Measurements from ENCODE around the gene FSTL5.
"Not testable (repeated sequence)": the region's sequence is repeated elsewhere in the genome, so short reads cannot be mapped to it uniquely, and the experiment has no call there.

The FSTL5 gene

GRCh38 chr4:162163892-162164759 lies at the start of gene FSTL5:
FSTL5 (minus strand) TSS chr4:162164000; CDS start chr4:162111396, 52,604 bp downstream.
- no peak for DNase-seq

GRCh38 chr4:162209706-162210105 lies 45.9 kb upstream of the FSTL5 start:
- no peak for DNase-seq

- not testable (repeated sequence) for DNase-seq
These were observed 39.7 kb upstream of the FSTL5 start for GRCh38 chr4:162203478-162203877.

- no peak for DNase-seq
These were observed 37.9 kb upstream of the FSTL5 start for GRCh38 chr4:162201673-162202072.

GRCh38 chr4:162170509-162170908 lies 6.7 kb upstream of the FSTL5 start:
- no peak for DNase-seq

- DNase-seq = no peak
These were observed 1.2 kb upstream of the FSTL5 start for GRCh38 chr4:162164906-162165510.

- no peak for DNase-seq
These were observed 1.1 kb downstream of the FSTL5 start for GRCh38 chr4:162162672-162163071.

- no peak for DNase-seq
These were observed 6.6 kb downstream of the FSTL5 start for GRCh38 chr4:162157241-162157640.

GRCh38 chr4:162154862-162155540 lies 8.8 kb downstream of the FSTL5 start:
- DNase-seq = no peak

GRCh38 chr4:162151850-162152249 lies 11.9 kb downstream of the FSTL5 start:
- DNase-seq = no peak

- no peak for DNase-seq
These were observed 12.4 kb downstream of the FSTL5 start for GRCh38 chr4:162151386-162151785.

GRCh38 chr4:162149644-162150043 lies 14.2 kb downstream of the FSTL5 start:
- DNase-seq = no peak

GRCh38 chr4:162140051-162140683 lies 23.6 kb downstream of the FSTL5 start:
- no peak for DNase-seq

GRCh38 chr4:162139412-162139811 lies 24.4 kb downstream of the FSTL5 start:
- no peak for DNase-seq

GRCh38 chr4:162131256-162131655 lies 32.5 kb downstream of the FSTL5 start:
- DNase-seq = no peak

- DNase-seq = no peak
These were observed 37.1 kb downstream of the FSTL5 start for GRCh38 chr4:162126729-162127128.

GRCh38 chr4:162117051-162117450 lies 46.7 kb downstream of the FSTL5 start:
- DNase-seq = no peak

GRCh38 chr4:162116095-162116779 lies 47.6 kb downstream of the FSTL5 start:
- DNase-seq = no peak

- no peak for DNase-seq
These were observed 48.5 kb downstream of the FSTL5 start for GRCh38 chr4:162115333-162115732.

- DNase-seq = no peak
These were observed 52.7 kb downstream of the FSTL5 start for GRCh38 chr4:162111078-162111477.

GRCh38 chr4:162104459-162105124 lies 59.2 kb downstream of the FSTL5 start:
- DNase-seq = no peak

GRCh38 chr4:162103908-162104307 lies 59.9 kb downstream of the FSTL5 start:
- DNase-seq = not testable (repeated sequence)
